ENCODE results near the gene UBALD2.
"Not testable (repeated sequence)": the region's sequence is repeated elsewhere in the genome, so short reads cannot be mapped to it uniquely, and the experiment has no call there.

Gene UBALD2

DNA sequence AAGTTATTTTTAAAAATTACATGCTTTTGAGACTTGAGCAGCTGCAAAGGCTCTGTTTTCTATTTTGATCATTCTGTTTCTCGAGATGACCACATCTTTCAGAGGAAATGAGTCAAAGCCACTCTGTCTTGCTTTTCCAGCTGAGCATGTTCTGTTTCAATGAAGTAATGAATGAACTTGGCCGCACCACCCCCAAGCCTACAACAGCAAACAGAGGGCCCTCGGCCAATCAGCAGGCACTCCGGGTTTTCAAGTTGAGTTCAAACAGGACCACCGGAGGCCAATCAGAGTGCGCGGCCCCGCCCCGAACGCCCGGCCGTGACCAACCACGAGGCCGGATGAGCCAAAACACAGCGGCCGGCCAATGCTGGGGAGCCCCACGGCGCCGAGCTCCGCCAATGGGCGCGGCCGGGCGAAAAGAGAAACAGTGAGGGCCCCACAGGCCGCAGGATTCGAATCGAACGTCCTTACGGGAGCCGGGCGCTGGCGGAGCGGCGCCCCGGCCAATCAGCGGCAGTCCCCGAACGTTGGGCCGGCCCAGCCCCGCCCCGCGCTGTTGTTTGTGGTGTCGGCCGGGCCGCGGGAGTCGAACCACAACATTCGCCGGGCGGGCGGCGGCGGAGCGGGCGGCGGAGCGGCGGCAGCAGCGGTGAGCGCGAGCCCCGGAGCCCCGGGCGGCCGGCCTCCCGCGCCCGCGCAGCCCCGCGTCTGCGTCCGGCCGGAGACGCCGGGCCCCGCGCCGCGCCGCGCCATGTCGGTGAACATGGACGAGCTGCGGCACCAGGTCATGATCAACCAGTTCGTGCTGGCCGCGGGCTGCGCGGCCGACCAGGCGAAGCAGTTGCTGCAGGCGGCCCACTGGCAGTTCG lies at the start of gene UBALD2:
Gene UBALD2, plus strand, starts transcription at position 594 of the 869 bp plus-strand sequence. Its CDS starts 158 bp downstream, at position 752.
- no peaks in the 10 kb centered on the region for H3K9me3 ChIP-seq (ENCODE audit: control insufficient read depth, low read length)
- no peaks in the 10 kb centered on the region for H3K36me3 ChIP-seq (ENCODE audit: control insufficient read depth, insufficient read depth, low read length, severe bottlenecking)
- H3K4me1 ChIP-seq (ENCODE audit: control insufficient read depth, insufficient read depth, low read length), result peaks cover 41% of the 10 kb centered on the region
- H3K9ac ChIP-seq (ENCODE audit: low read length), result peak within 1 kb of the TSS; percentile 87
- peak within 1 kb of the TSS; percentile 83 for H3K4me3 ChIP-seq (ENCODE audit: low read length)
- no peaks in the 10 kb centered on the region for H3K27me3 ChIP-seq (replicated peaks; ENCODE audit: control insufficient read depth, insufficient read depth, low read length)
- DNase-seq (ENCODE audit: low read depth), result peak; percentile 99

- no peaks in the 10 kb centered on the region for H3K9me3 ChIP-seq (ENCODE audit: control insufficient read depth, low read length)
- no peaks in the 10 kb centered on the region for H3K4me1 ChIP-seq (ENCODE audit: control insufficient read depth, insufficient read depth, low read length)
- H3K9ac ChIP-seq (ENCODE audit: low read length), result no peak overlapping the region
- DNase-seq (ENCODE audit: low read depth), result no peak
- no peaks in the 10 kb centered on the region for H3K27me3 ChIP-seq (replicated peaks; ENCODE audit: control insufficient read depth, insufficient read depth, low read length)
- H3K4me3 ChIP-seq (ENCODE audit: low read length), result no peak overlapping the region
- H3K36me3 ChIP-seq (ENCODE audit: control insufficient read depth, insufficient read depth, low read length, severe bottlenecking), result no peaks in the 10 kb centered on the region
Observed at GRCh38 chr17:76217081-76217480, 48.1 kb upstream of the UBALD2 start.

GRCh38 chr17:76219670-76220383 lies 45.3 kb upstream of the UBALD2 start:
- Histone ChIP-seq H3K4me1 (ENCODE audit: control insufficient read depth, insufficient read depth, low read length) (peaks cover 14% of the 10 kb centered on the region), H3K4me3 (ENCODE audit: low read length) (no peak overlapping the region), H3K9ac (ENCODE audit: low read length) (no peak overlapping the region), H3K9me3 (ENCODE audit: control insufficient read depth, low read length) (no peaks in the 10 kb centered on the region), H3K36me3 (ENCODE audit: control insufficient read depth, insufficient read depth, low read length, severe bottlenecking) (no peaks in the 10 kb centered on the region), H3K27me3 (replicated peaks; ENCODE audit: control insufficient read depth, insufficient read depth, low read length) (no peaks in the 10 kb centered on the region)
- DNase-seq (ENCODE audit: low read depth), result no peak

DNA sequence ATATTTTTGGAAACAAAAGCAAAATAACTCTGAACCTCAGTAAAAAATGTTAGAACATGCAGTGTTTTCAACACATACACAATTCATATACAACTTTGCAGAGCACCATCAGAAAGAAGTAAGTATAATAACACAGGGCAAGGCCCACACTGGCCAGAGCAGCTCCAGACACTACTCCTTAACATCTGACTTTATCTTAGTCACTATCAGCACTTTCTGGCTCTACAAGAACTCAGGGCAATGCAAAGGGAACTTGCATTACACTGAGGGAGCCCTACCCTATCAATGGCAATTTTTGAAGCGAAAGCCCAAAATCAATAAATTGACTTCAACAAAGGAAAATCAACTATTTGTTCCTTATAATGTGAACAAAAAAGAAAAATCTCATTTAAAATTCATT lies 41.3 kb upstream of the UBALD2 start:
- no peaks in the 10 kb centered on the region for H3K9me3 ChIP-seq (ENCODE audit: control insufficient read depth, low read length)
- no peak for DNase-seq (ENCODE audit: low read depth)
- no peak overlapping the region for H3K4me3 ChIP-seq (ENCODE audit: low read length)
- H3K27me3 ChIP-seq (replicated peaks; ENCODE audit: control insufficient read depth, insufficient read depth, low read length), result no peaks in the 10 kb centered on the region
- peaks cover 14% of the 10 kb centered on the region for H3K4me1 ChIP-seq (ENCODE audit: control insufficient read depth, insufficient read depth, low read length)
- no peak overlapping the region for H3K9ac ChIP-seq (ENCODE audit: low read length)
- no peaks in the 10 kb centered on the region for H3K36me3 ChIP-seq (ENCODE audit: control insufficient read depth, insufficient read depth, low read length, severe bottlenecking)

- not testable (repeated sequence) for H3K36me3 ChIP-seq (ENCODE audit: control insufficient read depth, insufficient read depth, low read length, severe bottlenecking); H3K4me3 ChIP-seq (ENCODE audit: low read length); H3K27me3 ChIP-seq (replicated peaks; ENCODE audit: control insufficient read depth, insufficient read depth, low read length); H3K9me3 ChIP-seq (ENCODE audit: control insufficient read depth, low read length); DNase-seq (ENCODE audit: low read depth); H3K9ac ChIP-seq (ENCODE audit: low read length)
- H3K4me1 ChIP-seq (ENCODE audit: control insufficient read depth, insufficient read depth, low read length), result peaks cover 14% of the 10 kb centered on the region
Observed at GRCh38 chr17:76225373-76226086, 39.6 kb upstream of the UBALD2 start.

DNA sequence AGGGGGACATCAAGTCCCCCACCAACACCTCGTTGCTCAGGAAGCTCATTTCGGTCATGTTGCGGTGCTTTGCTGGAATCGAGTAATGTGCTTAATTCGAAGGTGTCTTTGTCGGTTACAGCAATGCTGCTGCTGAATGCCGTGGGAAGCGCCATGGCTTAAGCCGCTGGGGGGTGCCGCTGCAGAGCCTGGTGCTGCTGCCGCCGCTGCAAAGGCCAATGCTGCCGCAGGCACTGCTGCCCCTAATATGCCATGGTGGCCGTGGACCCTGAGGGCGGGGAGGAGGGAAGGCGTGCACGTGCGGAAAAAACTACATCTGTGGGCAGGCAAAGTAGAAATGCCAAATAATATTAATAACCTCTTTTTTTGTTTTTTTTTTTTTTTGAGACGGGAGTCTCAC lies 38.4 kb upstream of the UBALD2 start:
- H3K4me3 ChIP-seq (ENCODE audit: low read length); H3K27me3 ChIP-seq (replicated peaks; ENCODE audit: control insufficient read depth, insufficient read depth, low read length); H3K9ac ChIP-seq (ENCODE audit: low read length); DNase-seq (ENCODE audit: low read depth); H3K36me3 ChIP-seq (ENCODE audit: control insufficient read depth, insufficient read depth, low read length, severe bottlenecking); H3K9me3 ChIP-seq (ENCODE audit: control insufficient read depth, low read length): not testable (repeated sequence)
- H3K4me1 ChIP-seq (ENCODE audit: control insufficient read depth, insufficient read depth, low read length), result peaks cover 14% of the 10 kb centered on the region

- H3K9ac ChIP-seq (ENCODE audit: low read length), result no peak overlapping the region
- H3K4me3 ChIP-seq (ENCODE audit: low read length), result no peak overlapping the region
- no peaks in the 10 kb centered on the region for H3K4me1 ChIP-seq (ENCODE audit: control insufficient read depth, insufficient read depth, low read length)
- DNase-seq (ENCODE audit: low read depth), result peak; percentile 81
- no peaks in the 10 kb centered on the region for H3K9me3 ChIP-seq (ENCODE audit: control insufficient read depth, low read length)
- peaks cover 5% of the 10 kb centered on the region for H3K27me3 ChIP-seq (replicated peaks; ENCODE audit: control insufficient read depth, insufficient read depth, low read length)
- no peaks in the 10 kb centered on the region for H3K36me3 ChIP-seq (ENCODE audit: control insufficient read depth, insufficient read depth, low read length, severe bottlenecking)
Observed at GRCh38 chr17:76232342-76232741, 32.8 kb upstream of the UBALD2 start.

- H3K4me3 ChIP-seq (ENCODE audit: low read length), result no peak overlapping the region
- H3K9me3 ChIP-seq (ENCODE audit: control insufficient read depth, low read length), result no peaks in the 10 kb centered on the region
- no peaks in the 10 kb centered on the region for H3K4me1 ChIP-seq (ENCODE audit: control insufficient read depth, insufficient read depth, low read length)
- H3K27me3 ChIP-seq (replicated peaks; ENCODE audit: control insufficient read depth, insufficient read depth, low read length), result peaks cover 5% of the 10 kb centered on the region
- H3K36me3 ChIP-seq (ENCODE audit: control insufficient read depth, insufficient read depth, low read length, severe bottlenecking), result no peaks in the 10 kb centered on the region
- no peak overlapping the region for H3K9ac ChIP-seq (ENCODE audit: low read length)
- DNase-seq (ENCODE audit: low read depth), result no peak
Observed at GRCh38 chr17:76233588-76234353, 31.4 kb upstream of the UBALD2 start.

- Histone ChIP-seq H3K9ac (ENCODE audit: low read length) (no peak overlapping the region), H3K4me1 (ENCODE audit: control insufficient read depth, insufficient read depth, low read length) (no peaks in the 10 kb centered on the region), H3K36me3 (ENCODE audit: control insufficient read depth, insufficient read depth, low read length, severe bottlenecking) (no peaks in the 10 kb centered on the region), H3K9me3 (ENCODE audit: control insufficient read depth, low read length) (no peaks in the 10 kb centered on the region), H3K4me3 (ENCODE audit: low read length) (no peak overlapping the region), H3K27me3 (replicated peaks; ENCODE audit: control insufficient read depth, insufficient read depth, low read length) (peaks cover 5% of the 10 kb centered on the region)
- no peak for DNase-seq (ENCODE audit: low read depth)
Observed at GRCh38 chr17:76234354-76234679, 30.8 kb upstream of the UBALD2 start.

GRCh38 chr17:76235883-76236282 lies 29.3 kb upstream of the UBALD2 start:
- Histone ChIP-seq H3K9ac (ENCODE audit: low read length) (no peak overlapping the region), H3K27me3 (replicated peaks; ENCODE audit: control insufficient read depth, insufficient read depth, low read length) (no peaks in the 10 kb centered on the region), H3K36me3 (ENCODE audit: control insufficient read depth, insufficient read depth, low read length, severe bottlenecking) (no peaks in the 10 kb centered on the region), H3K4me3 (ENCODE audit: low read length) (no peak overlapping the region), H3K9me3 (ENCODE audit: control insufficient read depth, low read length) (no peaks in the 10 kb centered on the region), H3K4me1 (ENCODE audit: control insufficient read depth, insufficient read depth, low read length) (peaks cover under 1% of the 10 kb centered on the region)
- DNase-seq (ENCODE audit: low read depth), result no peak

Measured in adipocyte (in vitro differentiated cells).